Epithelial cell of proximal tubule (primary cell): ENCODE data around the gene NMUR2. TPM values are rescaled to one million over a fixed set of nuclear protein-coding genes. Genes with fewer than 3 reads are reported as not detected.

Experiments
- DNase-seq: peaks from one replicate; pipeline ENCODE4 v3.0.0-alpha.2; 2011; ENCODE audit warnings: low read depth
- H3K4me3 ChIP-seq: 2 replicates; pipeline ENCODE4 v1.5.1; 2011; ENCODE audit warnings: low read depth, mild to moderate bottlenecking, low read length
- total RNA-seq: library from RNA; depleted of rRNA; stranded (reverse); fragments of >200 nt; gene quantifications from 2 replicates; pipeline ENCODE4 v1.2.3, GENCODE V29; 2015
- TF ChIP-seq, protein P1 (sequence below): conservative IDR thresholded peaks from 2 replicates; pipeline ENCODE4 v1.5.1; 2012; ENCODE audit warnings: low read depth, mild to moderate bottlenecking, low read length

Gene NMUR2, protein sequence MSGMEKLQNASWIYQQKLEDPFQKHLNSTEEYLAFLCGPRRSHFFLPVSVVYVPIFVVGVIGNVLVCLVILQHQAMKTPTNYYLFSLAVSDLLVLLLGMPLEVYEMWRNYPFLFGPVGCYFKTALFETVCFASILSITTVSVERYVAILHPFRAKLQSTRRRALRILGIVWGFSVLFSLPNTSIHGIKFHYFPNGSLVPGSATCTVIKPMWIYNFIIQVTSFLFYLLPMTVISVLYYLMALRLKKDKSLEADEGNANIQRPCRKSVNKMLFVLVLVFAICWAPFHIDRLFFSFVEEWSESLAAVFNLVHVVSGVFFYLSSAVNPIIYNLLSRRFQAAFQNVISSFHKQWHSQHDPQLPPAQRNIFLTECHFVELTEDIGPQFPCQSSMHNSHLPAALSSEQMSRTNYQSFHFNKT
- total RNA-seq: 0.22 TPM in 1 of 2 replicates, not detected in the other

DNA sequence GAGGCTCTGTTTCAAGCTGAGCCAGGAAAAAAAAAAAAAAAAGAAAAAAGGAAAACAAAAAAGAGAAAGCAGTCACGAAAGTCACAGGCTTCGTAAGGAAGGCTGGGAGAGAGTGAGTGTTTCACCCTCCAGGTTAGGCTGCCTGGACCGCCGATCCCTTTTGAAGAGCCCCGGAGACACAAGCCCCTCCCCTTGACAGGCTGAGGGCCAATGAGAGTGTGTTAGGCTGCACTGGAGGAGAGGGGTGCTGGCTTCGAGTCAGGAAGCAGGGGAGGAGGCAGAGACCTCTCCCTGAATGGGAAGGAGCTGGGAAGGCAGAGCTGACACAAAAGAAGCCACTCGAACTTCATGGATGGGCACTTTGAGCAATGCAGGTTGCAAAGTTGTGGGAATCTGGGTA is at the start of gene NMUR2:
Gene NMUR2 (minus strand): TSS at position 135 of the 400 bp plus-strand sequence. CDS start 166 bp downstream, outside the sequence.
- H3K4me3 ChIP-seq: no peak within 1 kb of the TSS
- no peak for DNase-seq
- TF ChIP-seq, protein P1, sequence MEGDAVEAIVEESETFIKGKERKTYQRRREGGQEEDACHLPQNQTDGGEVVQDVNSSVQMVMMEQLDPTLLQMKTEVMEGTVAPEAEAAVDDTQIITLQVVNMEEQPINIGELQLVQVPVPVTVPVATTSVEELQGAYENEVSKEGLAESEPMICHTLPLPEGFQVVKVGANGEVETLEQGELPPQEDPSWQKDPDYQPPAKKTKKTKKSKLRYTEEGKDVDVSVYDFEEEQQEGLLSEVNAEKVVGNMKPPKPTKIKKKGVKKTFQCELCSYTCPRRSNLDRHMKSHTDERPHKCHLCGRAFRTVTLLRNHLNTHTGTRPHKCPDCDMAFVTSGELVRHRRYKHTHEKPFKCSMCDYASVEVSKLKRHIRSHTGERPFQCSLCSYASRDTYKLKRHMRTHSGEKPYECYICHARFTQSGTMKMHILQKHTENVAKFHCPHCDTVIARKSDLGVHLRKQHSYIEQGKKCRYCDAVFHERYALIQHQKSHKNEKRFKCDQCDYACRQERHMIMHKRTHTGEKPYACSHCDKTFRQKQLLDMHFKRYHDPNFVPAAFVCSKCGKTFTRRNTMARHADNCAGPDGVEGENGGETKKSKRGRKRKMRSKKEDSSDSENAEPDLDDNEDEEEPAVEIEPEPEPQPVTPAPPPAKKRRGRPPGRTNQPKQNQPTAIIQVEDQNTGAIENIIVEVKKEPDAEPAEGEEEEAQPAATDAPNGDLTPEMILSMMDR: no peak

GRCh38 chr5:152443935-152444334 is 38.9 kb upstream of the NMUR2 start:
- DNase-seq: no peak
- no peak overlapping the region for H3K4me3 ChIP-seq
- TF ChIP-seq, protein P1: no peak

GRCh38 chr5:152439791-152440190 is 34.7 kb upstream of the NMUR2 start:
- no peak for DNase-seq
- H3K4me3 ChIP-seq: no peak overlapping the region
- TF ChIP-seq, protein P1: no peak

- H3K4me3 ChIP-seq: no peak overlapping the region
- DNase-seq: no peak
- TF ChIP-seq, protein P1: no peak
Measured at GRCh38 chr5:152437866-152438265, 32.8 kb upstream of the NMUR2 start.

- TF ChIP-seq, protein P1: no peak
- DNase-seq: no peak
- H3K4me3 ChIP-seq: no peak overlapping the region
Measured at GRCh38 chr5:152427721-152428120, 22.6 kb upstream of the NMUR2 start.

GRCh38 chr5:152425083-152425482 is 20.0 kb upstream of the NMUR2 start:
- no peak for DNase-seq
- TF ChIP-seq, protein P1: no peak
- no peak overlapping the region for H3K4me3 ChIP-seq

- H3K4me3 ChIP-seq: no peak overlapping the region
- TF ChIP-seq, protein P1: no peak
- no peak for DNase-seq
Measured at GRCh38 chr5:152424501-152424900, 19.4 kb upstream of the NMUR2 start.
